HG03571 (cell line): ENCODE data around the gene MRPS9.

Source experiments
- ATAC-seq: cut with Tn5 transposase; IDR thresholded peaks from one replicate; pipeline ENCODE4 v1.9.1; 2021; ENCODE audit not compliant: unreplicated experiment

MRPS9 gene

GRCh38 chr2:105037572-105038382, at the start of gene MRPS9:
Gene MRPS9, plus strand, starts transcription at chr2:105038069. Its CDS starts 24 bp downstream, at chr2:105038093.
- peak; percentile 99 for ATAC-seq

GRCh38 chr2:105005181-105005951, 32.5 kb upstream of the MRPS9 start:
- ATAC-seq = no peak

GRCh38 chr2:105007367-105007766, 30.5 kb upstream of the MRPS9 start:
- ATAC-seq = no peak

- ATAC-seq = no peak
These were observed 5.4 kb upstream of the MRPS9 start for GRCh38 chr2:105032476-105032875.

- no peak for ATAC-seq
These were observed 3.7 kb upstream of the MRPS9 start for GRCh38 chr2:105034170-105034569.

GRCh38 chr2:105038383-105039061, 653 bp downstream of the MRPS9 start:
- no peak for ATAC-seq

- ATAC-seq = no peak
These were observed 1.7 kb downstream of the MRPS9 start for GRCh38 chr2:105039559-105039958.

GRCh38 chr2:105042189-105042588, 4.3 kb downstream of the MRPS9 start:
- ATAC-seq = no peak

GRCh38 chr2:105052773-105053172, 14.9 kb downstream of the MRPS9 start:
- no peak for ATAC-seq

- no peak for ATAC-seq
These were observed 17.7 kb downstream of the MRPS9 start for GRCh38 chr2:105055613-105056012.

- ATAC-seq = no peak
These were observed 18.4 kb downstream of the MRPS9 start for GRCh38 chr2:105056245-105056644.

GRCh38 chr2:105057005-105057404, 19.1 kb downstream of the MRPS9 start:
- no peak for ATAC-seq

- no peak for ATAC-seq
These were observed 23.7 kb downstream of the MRPS9 start for GRCh38 chr2:105061560-105061959.

GRCh38 chr2:105062158-105062557, 24.3 kb downstream of the MRPS9 start:
- no peak for ATAC-seq

- ATAC-seq = no peak
These were observed 30.5 kb downstream of the MRPS9 start for GRCh38 chr2:105068387-105068786.

- no peak for ATAC-seq
These were observed 31.0 kb downstream of the MRPS9 start for GRCh38 chr2:105068875-105069274.

GRCh38 chr2:105070010-105070865, 32.4 kb downstream of the MRPS9 start:
- ATAC-seq = no peak

- no peak for ATAC-seq
These were observed 33.5 kb downstream of the MRPS9 start for GRCh38 chr2:105071379-105071778.

GRCh38 chr2:105072039-105072438, 34.2 kb downstream of the MRPS9 start:
- ATAC-seq = peak; percentile 61

GRCh38 chr2:105073591-105073990, 35.7 kb downstream of the MRPS9 start:
- no peak for ATAC-seq

GRCh38 chr2:105076121-105076520, 38.3 kb downstream of the MRPS9 start:
- no peak for ATAC-seq
